Endodermal cell (in vitro differentiated cells): ENCODE measurements around the gene COPB1. TPM values are rescaled to one million over a fixed set of nuclear protein-coding genes. Genes with fewer than 3 reads are reported as not detected.

Experiments
- DNase-seq: peaks from one replicate; pipeline ENCODE4 v3.0.0-alpha.2; 2017
- H3K27ac ChIP-seq: 2 replicates; pipeline ENCODE4 v1.5.1; 2013; ENCODE audit warnings: mild to moderate bottlenecking, low read depth, low read length, moderate library complexity
- H3K27me3 ChIP-seq: 2 replicates; pipeline ENCODE4 v1.6.1; 2013; ENCODE audit warnings: mild to moderate bottlenecking, low read length, moderate library complexity; ENCODE audit not compliant: insufficient read depth, control insufficient read depth, poor library complexity, severe bottlenecking
- H3K36me3 ChIP-seq: 2 replicates; pipeline ENCODE4 v1.7.0; 2013; ENCODE audit warnings: mild to moderate bottlenecking, low read length, moderate library complexity; ENCODE audit not compliant: control insufficient read depth, insufficient read depth
- H3K4me1 ChIP-seq: one replicate; pipeline ENCODE4 v1.7.0; 2013; ENCODE audit warnings: low read length; ENCODE audit not compliant: control insufficient read depth, insufficient read depth
- H3K4me3 ChIP-seq: 2 replicates; pipeline ENCODE4 v1.5.1; 2013; ENCODE audit warnings: mild to moderate bottlenecking, low read length, moderate library complexity
- H3K9ac ChIP-seq: 2 replicates; pipeline ENCODE4 v1.6.1; 2013; ENCODE audit warnings: mild to moderate bottlenecking, low read length, moderate library complexity; ENCODE audit not compliant: poor library complexity, severe bottlenecking; ENCODE audit errors: extremely low read depth
- H3K9me3 ChIP-seq: 2 replicates; pipeline ENCODE4 v1.6.1; 2013; ENCODE audit warnings: mild to moderate bottlenecking, low read length, moderate library complexity; ENCODE audit not compliant: control insufficient read depth
- H3K27ac Mint-ChIP-seq: 2 replicates; pipeline ENCODE4 v1.8.0; 2020; ENCODE audit warnings: mixed read lengths
- H3K27me3 Mint-ChIP-seq: 2 replicates; pipeline ENCODE4 v1.8.0; 2021; ENCODE audit warnings: mild to moderate bottlenecking, mixed read lengths; ENCODE audit not compliant: insufficient read depth
- H3K36me3 Mint-ChIP-seq: 2 replicates; pipeline ENCODE4 v1.8.0; 2020; ENCODE audit warnings: low read depth, mixed read lengths
- H3K4me1 Mint-ChIP-seq: 2 replicates; pipeline ENCODE4 v1.8.0; 2020; ENCODE audit warnings: mixed read lengths
- H3K4me3 Mint-ChIP-seq: 2 replicates; pipeline ENCODE4 v1.8.0; 2020; ENCODE audit warnings: mild to moderate bottlenecking, moderate library complexity, mixed read lengths
- H3K9me3 Mint-ChIP-seq: 2 replicates; pipeline ENCODE4 v1.8.0; 2020; ENCODE audit warnings: mild to moderate bottlenecking, mixed read lengths
- WGBS, 2 experiments: methylation state at CpG; one replicate each; pipeline versions ENCODE4 v1.1.5 to v1.1.7; 2013; ENCODE audit warnings: missing lambda C conversion rate in 2 of 2, mixed read lengths in 1 of 2; ENCODE audit not compliant: insufficient coverage in 1 of 2, insufficient read length in 1 of 2; 5-methylcytosine and 5-hydroxymethylcytosine counted together
- total RNA-seq, 2 donors: library from RNA; stranded (reverse); fragmentation: NEBNext Ultra II Directional in 1 of 2; extraction: Animal tissue kit (Norgen Biotek cat#: 25700) in 1 of 2; gene quantifications; 2 replicates in 1 of 2; 3 replicates in 1 of 2; pipeline ENCODE4 v1.2.1, GENCODE V29; 2021
- TF ChIP-seq, protein P1 (sequence below): fragments of 200-600 bp; sonication (generic); conservative IDR thresholded peaks from 2 replicates; pipeline ENCODE4 v1.5.0; 2021; ENCODE audit warnings: antibody characterized with exemption, mild to moderate bottlenecking

Gene COPB1
- total RNA-seq, 2 donors from 2014 or later: 91.3 to 116 TPM

- H3K27ac ChIP-seq: no peak overlapping the region
- Mint-ChIP-seq H3K9me3 (no peaks in the 10 kb centered on the region), H3K27me3 (no peaks in the 10 kb centered on the region), H3K36me3 (peaks cover 12% of the 10 kb centered on the region), H3K4me3 (no peak overlapping the region), H3K27ac (no peak overlapping the region), H3K4me1 (peaks cover 13% of the 10 kb centered on the region)
- TF ChIP-seq, protein P1, sequence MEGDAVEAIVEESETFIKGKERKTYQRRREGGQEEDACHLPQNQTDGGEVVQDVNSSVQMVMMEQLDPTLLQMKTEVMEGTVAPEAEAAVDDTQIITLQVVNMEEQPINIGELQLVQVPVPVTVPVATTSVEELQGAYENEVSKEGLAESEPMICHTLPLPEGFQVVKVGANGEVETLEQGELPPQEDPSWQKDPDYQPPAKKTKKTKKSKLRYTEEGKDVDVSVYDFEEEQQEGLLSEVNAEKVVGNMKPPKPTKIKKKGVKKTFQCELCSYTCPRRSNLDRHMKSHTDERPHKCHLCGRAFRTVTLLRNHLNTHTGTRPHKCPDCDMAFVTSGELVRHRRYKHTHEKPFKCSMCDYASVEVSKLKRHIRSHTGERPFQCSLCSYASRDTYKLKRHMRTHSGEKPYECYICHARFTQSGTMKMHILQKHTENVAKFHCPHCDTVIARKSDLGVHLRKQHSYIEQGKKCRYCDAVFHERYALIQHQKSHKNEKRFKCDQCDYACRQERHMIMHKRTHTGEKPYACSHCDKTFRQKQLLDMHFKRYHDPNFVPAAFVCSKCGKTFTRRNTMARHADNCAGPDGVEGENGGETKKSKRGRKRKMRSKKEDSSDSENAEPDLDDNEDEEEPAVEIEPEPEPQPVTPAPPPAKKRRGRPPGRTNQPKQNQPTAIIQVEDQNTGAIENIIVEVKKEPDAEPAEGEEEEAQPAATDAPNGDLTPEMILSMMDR: no peak
- H3K27me3 ChIP-seq: no peaks in the 10 kb centered on the region
- peaks cover 14% of the 10 kb centered on the region for H3K36me3 ChIP-seq
- no peak overlapping the region for H3K9ac ChIP-seq
- H3K9me3 ChIP-seq: no peaks in the 10 kb centered on the region
- no peaks in the 10 kb centered on the region for H3K4me1 ChIP-seq
- DNase-seq: no peak
- H3K4me3 ChIP-seq: no peak overlapping the region
- WGBS, 2 experiments: no CpG with 5 or more reads among the region's 1 CpG
Observed at GRCh38 chr11:14522245-14522644, 22.6 kb upstream of the COPB1 start.

DNA sequence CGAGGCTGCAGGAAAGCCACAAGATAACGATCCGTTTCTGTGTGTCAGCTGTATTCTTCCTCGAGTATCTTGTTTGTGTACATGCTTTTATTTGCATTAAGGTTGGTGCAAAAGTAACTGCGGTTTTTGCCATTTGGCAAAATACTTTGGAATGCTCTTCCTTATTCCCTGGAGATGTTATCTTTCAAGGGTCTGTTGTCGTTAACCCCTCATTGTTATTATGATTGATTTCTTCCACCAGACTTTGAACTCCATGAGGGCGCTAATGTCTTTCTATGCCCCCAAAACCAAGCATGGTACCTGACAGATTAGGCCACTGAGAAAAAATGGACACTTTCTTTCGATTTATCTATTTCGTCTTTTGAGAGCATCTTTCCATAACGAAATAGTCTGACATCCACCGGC, 21.1 kb upstream of the COPB1 start:
- Mint-ChIP-seq H3K9me3 (no peaks in the 10 kb centered on the region), H3K27me3 (no peaks in the 10 kb centered on the region), H3K4me1 (peaks cover 13% of the 10 kb centered on the region), H3K4me3 (peak overlapping the region; percentile 98), H3K36me3 (peaks cover 15% of the 10 kb centered on the region), H3K27ac (peak overlapping the region; percentile 97)
- Histone ChIP-seq H3K36me3 (peaks cover 28% of the 10 kb centered on the region), H3K27ac (peak overlapping the region; percentile 86), H3K4me3 (peak overlapping the region; percentile 98), H3K9ac (peak overlapping the region; percentile 58), H3K27me3 (no peaks in the 10 kb centered on the region), H3K9me3 (no peaks in the 10 kb centered on the region), H3K4me1 (no peaks in the 10 kb centered on the region)
- no peak for DNase-seq
- WGBS, 2 experiments: 30 to 32% methylated on average over 10 to 11 of the region's 11 CpGs
- TF ChIP-seq, protein P1: no peak

GRCh38 chr11:14519917-14520746, 20.5 kb upstream of the COPB1 start, which contains the start of gene PSMA1:
TSS of gene PSMA1 (minus strand) at chr11:14520386. CDS start at chr11:14520299, 87 bp downstream.
- Histone ChIP-seq H3K9ac (peak within 1 kb of the TSS; percentile 96), H3K4me3 (peak within 1 kb of the TSS; percentile 98), H3K27me3 (no peaks in the 10 kb centered on the region), H3K4me1 (no peaks in the 10 kb centered on the region), H3K36me3 (peaks cover 31% of the 10 kb centered on the region), H3K9me3 (no peaks in the 10 kb centered on the region), H3K27ac (peak within 1 kb of the TSS; percentile 86)
- peak; percentile 99 for DNase-seq
- no peaks in the 10 kb centered on the region for H3K27me3 Mint-ChIP-seq
- H3K9me3 Mint-ChIP-seq: no peaks in the 10 kb centered on the region
- H3K27ac Mint-ChIP-seq: peak within 1 kb of the TSS; percentile 97
- 0% methylated on average over 33 to 56 of the region's 56 CpGs for WGBS, 2 experiments
- H3K36me3 Mint-ChIP-seq: peaks cover 16% of the 10 kb centered on the region
- TF ChIP-seq, protein P1: peak; percentile 26
- peaks cover 13% of the 10 kb centered on the region for H3K4me1 Mint-ChIP-seq
- peak within 1 kb of the TSS; percentile 98 for H3K4me3 Mint-ChIP-seq
